HG02884 (cell line): ENCODE measurements around the gene NCBP3.
A peak's percentile ranks its signal among the peaks of the same experiment; 100 is the strongest.

Experiments
- ATAC-seq: cut with Tn5 transposase; IDR thresholded peaks from one replicate; pipeline ENCODE4 v1.9.1; 2021; ENCODE audit warnings: mild to moderate bottlenecking, moderate library complexity; ENCODE audit not compliant: unreplicated experiment

NCBP3 gene, protein sequence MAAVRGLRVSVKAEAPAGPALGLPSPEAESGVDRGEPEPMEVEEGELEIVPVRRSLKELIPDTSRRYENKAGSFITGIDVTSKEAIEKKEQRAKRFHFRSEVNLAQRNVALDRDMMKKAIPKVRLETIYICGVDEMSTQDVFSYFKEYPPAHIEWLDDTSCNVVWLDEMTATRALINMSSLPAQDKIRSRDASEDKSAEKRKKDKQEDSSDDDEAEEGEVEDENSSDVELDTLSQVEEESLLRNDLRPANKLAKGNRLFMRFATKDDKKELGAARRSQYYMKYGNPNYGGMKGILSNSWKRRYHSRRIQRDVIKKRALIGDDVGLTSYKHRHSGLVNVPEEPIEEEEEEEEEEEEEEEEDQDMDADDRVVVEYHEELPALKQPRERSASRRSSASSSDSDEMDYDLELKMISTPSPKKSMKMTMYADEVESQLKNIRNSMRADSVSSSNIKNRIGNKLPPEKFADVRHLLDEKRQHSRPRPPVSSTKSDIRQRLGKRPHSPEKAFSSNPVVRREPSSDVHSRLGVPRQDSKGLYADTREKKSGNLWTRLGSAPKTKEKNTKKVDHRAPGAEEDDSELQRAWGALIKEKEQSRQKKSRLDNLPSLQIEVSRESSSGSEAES

DNA sequence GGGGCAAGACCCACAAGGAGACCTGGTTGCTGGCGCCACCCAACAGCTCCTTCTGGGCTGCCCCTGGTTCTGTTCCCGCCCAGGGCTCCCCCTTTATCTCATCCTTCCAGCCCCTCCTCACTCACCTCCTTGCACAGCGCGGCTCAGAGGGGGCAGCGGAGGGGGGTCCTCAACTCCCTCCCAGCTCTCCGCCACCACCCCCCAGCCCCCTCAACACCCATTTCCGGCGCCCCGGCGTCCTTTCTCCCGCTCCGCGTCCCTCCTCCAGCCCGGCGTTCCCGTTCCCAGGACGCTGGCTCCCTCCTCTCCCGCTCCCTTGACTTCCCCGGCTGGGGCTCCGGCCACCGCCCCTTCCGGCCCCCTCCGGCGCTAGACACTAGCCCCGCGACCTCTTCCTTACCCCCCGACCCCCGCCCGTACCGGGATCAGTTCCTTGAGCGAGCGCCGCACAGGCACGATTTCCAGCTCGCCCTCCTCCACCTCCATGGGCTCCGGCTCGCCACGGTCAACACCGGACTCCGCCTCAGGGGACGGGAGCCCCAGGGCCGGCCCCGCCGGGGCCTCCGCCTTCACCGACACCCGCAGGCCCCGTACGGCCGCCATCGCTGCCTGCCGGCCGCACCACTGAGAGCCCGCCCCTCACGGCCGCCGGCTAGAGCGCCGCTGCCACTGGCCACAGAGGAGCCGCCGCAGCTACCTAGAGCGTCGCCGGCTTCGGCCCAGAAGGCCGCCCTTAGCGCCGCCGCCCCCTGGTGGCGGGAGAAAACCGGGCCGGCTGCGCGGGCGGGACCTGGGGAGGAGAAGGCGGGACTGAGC is at the start of gene NCBP3:
Gene NCBP3, minus strand, starts transcription at position 626 of the 816 bp plus-strand sequence. Its CDS starts 23 bp downstream, at position 603.
- ATAC-seq, result peak; percentile 95

DNA sequence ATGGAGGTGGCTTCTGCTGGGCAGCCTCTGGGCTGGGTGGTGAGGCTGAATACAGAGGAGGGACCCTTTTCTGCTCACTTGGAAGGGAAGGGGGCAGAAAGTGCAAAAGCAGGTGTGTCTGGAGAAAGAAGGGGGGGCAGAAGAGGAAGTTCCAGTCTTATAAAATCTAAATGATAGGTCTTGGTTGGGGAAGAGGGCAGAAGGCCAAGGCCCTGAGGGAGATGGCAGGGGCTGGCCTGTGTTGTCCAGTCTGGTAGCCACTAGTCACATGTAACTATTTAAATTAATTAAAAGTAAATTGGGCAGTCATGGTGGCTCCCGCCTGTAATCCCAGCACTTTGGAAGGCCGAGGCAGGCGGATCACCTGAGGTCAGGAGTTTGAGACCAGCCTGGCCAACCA is 49.3 kb upstream of the NCBP3 start:
- no peak for ATAC-seq

DNA sequence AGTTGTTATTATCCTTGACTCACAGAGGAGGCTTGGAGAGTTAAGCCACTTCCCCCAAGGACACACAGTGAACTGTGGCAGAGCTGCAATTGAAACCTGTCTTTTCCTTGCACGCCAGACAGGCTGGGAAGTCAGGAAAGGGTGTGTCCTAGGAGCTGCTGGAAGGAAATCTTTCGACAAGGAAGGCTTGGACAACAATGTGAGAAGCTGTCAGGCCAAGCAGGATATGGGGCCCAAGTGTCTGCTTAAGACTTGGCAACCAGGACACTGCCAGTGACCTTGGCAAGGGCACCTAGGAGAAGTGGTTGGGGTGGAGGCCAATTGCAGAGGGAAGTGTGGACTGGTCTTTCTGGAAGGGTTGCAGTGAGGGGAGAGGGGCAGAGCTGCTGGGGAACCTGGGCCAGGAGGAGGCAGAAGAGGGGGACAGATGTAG is 48.9 kb upstream of the NCBP3 start:
- ATAC-seq, result no peak

GRCh38 chr17:3894188-3894587 is 48.1 kb upstream of the NCBP3 start:
- ATAC-seq, result no peak

- no peak for ATAC-seq
Measured at GRCh38 chr17:3893720-3894116, 47.7 kb upstream of the NCBP3 start.

DNA sequence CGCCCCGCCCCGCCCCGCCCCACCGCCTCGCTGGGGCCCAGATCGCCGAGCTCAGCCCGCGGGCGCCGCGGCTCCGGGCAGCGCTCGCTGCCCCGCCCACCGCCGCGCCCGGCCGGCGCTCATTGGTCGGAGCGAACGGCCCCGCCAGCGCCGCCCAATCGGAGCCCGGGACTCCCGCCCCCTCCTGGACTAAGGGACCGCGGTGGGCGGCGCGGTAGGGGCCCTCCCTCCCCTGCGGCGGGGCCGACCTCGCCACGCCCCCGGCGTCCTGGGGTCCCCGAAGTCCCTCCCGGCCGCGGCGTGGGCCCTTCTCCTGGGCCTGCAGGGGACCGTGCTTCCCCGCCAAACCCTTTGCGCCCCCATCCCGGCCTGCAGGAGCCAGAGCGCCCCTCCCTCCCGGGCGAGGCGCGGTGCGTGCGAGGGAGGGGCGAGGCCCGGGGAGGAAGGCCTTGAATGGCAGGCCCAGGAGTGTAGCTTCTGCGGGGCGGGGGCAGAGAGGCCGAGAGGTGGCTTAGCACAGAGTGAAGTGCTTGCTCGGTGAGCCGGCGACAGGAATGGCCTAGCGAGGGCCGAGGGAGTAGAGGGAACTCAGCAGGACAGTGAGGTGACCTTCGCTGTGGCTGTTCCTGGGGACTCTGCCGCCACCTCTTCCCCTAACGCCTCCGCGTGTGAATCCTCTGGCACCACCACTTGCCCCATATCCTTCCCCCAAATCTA is 47.1 kb upstream of the NCBP3 start, which contains the start of gene CAMKK1:
Gene CAMKK1, minus strand, starts transcription at position 51 of the 717 bp plus-strand sequence. CDS start 7,366 bp downstream, outside the sequence.
- peak; percentile 78 for ATAC-seq

DNA sequence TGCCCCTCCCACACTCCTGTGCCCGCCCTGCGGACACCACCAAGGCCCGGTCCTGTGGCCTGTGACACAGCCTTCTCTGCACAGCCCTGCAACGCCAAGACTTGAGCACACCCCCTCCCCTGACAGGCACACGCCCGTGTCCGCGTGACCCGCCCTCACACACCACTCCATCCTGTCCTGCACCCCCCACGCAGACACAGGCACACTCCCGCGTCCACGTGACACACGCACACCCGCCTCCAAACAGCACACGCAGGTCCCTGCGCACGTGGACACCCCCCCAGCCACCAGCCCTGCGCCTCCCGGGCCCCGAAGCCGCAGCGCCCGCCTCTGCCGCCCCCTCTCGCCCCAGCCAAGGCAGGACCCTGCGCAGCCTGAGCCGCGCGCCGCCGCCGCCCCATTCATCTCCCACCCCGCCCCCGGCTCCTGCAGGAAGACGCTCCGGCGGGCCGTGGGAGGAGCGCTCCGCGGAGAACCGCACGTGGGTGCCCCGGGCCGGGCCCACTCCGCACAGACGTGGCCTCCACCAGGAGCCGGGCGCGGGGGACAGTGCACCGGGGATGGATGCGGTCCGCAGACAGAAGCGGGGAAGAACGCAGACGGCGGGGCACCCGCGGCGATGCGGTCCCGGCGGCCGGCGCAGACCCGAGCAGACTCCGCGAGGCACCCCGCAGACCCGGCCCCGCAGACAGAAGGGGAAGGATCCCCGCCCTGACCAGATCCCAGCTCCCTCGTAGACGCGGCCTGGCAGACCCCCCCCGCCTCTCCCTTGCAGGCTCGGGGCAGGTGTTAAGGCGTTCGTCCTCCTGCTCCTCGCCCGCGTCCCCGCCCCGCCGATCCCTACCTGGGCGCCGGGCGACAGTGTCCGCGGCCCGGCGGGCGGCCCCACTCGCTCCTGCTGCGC is 46.3 kb upstream of the NCBP3 start:
- ATAC-seq, result peak; percentile 7

- ATAC-seq, result no peak
Measured at GRCh38 chr17:3891626-3892094, 45.6 kb upstream of the NCBP3 start.

DNA sequence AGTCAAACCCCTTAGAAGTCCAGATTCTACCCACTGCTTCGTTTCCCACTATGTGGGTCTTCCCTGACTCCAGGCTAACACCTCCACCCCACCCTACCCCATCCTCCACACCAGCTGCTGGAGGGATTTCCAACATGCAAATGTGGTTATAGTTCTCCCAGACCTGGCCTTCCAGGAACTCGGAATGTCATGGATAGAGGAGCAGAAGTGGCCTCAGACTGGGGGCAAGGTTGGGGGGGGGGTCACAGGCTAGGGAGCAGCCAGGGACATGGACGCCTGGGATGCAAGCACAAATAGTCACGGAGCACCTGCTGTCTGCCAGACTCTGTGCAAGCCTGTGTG is 44.8 kb upstream of the NCBP3 start:
- ATAC-seq, result no peak

GRCh38 chr17:3890082-3890877 is 44.2 kb upstream of the NCBP3 start:
- ATAC-seq, result no peak

- no peak for ATAC-seq
Measured at GRCh38 chr17:3889325-3890012, 43.4 kb upstream of the NCBP3 start.

- no peak for ATAC-seq
Measured at GRCh38 chr17:3888343-3889171, 42.5 kb upstream of the NCBP3 start.

- ATAC-seq, result no peak
Measured at GRCh38 chr17:3887804-3888203, 41.8 kb upstream of the NCBP3 start.

DNA sequence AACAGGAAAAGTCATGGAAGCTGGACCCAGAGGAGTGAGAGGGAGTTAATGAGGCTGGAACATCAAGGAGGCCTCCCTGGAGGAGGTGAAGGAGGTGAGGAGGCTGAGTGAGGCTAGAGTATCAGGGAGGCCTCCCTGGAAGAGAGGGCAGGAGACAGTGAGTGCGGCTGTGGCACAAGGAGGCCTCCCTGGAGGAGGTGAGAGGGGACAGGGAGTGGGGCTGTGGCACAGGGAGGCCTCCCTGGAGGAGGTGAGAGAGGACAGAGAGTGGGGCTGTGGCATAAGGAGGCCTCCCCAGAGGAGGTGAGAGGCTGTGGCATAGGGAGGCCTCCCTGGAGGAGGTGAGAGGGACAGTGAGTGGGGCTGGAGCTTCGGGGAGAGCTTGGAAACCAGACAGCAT is 41.3 kb upstream of the NCBP3 start:
- no peak for ATAC-seq

DNA sequence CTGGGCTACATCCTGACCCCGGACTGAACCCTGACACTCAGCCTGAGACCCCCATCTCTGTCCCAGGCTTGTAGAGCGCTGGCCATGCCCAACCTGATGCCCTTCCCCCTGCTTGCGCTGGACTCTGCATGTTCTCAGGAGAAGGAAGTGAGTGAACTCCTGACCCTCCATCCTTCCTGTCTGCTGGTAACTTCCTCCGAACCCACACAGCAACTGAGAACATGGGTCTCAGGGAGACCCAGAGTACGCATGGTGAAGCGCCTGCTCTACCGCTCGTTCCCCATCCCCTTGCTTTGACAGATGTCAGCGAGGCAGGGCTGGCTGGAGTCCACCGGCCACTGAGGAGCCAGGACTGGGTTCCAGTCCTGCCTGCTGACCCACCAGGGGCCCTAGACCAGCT is 40.7 kb upstream of the NCBP3 start:
- no peak for ATAC-seq

DNA sequence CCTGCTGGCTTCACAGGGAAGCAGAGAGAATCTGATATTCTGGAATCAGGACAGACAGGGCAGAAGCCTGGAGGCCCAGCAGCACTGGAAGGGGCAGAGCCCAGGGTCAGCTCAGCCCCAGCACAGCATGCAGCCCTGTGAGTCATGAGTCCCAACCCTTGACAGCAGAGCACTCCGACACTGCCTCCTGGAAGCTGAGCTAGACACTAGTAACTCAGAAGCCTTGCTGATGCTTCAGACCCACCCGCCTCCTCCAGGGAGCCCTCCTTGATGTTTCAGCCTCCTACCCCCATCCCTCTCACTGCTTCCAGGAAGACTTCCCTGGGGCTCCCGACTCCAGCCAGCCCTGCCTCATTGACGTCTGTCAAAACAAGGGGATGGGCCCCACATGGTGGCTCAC is 39.9 kb upstream of the NCBP3 start:
- ATAC-seq, result no peak

DNA sequence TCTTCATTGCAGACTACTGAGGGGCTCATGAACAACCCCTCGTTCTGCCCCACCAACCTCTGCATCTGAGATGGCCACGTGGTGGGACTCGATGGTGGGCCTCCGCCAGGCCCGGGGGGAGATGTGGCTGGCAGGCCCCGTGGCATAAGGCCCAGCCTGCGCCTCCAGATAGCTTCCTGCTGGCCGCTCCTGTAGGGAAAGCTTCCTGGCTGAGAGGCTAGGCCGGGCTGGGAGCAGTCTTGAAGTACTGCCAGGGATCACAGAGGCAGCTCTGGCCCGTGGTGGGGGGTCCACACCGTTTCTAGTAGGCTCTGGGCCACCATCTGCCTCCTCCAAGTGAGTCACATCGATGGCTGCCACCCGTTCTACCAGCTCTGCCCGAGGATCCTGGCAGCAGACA is 39.2 kb upstream of the NCBP3 start:
- ATAC-seq, result no peak
